Middle frontal gyrus (tissue), 1 donor: ENCODE measurements around the gene CASP3.

Source experiments
- DNase-seq: peaks from one replicate; pipeline ENCODE4 v3.0.0-alpha.2; 2015; ENCODE audit warnings: low spot score; ENCODE audit errors: extremely low spot score

Gene CASP3

DNA sequence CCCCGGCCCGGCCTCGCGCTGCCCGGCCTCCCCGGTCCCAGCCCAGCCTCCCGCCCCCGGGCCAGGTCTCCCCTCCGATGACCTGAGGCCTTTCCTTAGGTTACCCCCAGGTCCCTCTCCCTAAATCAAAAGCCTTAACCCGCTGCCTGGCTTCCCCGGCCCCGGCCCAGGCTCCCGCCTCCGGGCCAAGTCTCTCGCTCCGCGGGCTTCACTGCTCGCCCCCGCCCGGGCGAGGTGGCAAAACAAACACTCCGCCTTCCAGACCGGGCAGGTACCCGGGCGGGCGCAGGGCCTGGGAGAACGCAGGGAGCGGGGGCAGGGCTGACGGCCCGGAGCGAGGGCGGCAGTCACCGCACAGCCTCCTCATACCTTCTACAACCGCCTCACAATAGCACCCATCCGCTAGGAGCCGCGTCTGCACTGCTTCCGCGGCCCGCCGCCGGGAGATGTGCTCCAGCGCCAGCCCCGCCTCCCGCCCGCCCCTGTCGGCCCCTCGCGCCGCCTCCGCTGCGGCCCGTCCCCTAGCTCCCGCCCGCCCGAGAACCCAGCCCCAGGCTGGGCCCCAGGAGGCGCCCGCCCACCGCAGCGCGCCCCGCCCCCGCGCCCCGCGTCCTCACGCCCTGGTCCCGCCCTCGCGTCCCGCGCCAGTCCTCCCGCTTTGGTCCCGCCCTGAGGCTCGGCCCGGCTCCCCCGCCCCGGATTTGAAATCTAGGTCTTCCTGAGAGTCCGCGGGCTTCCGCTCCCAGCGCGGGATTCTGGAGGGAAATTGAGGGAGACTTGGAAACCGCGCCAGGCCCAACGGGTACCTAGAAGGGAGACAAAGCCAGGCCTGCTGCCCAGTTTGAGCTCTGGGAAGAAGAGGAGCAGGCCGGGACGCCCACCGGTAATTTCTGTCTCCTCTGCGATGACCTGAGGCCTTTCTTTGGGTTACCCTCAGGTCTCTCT, at the start of gene CASP3, which contains the start of gene PRIMPOL:
Gene CASP3, minus strand, starts transcription at position 422 of the 945 bp plus-strand sequence. CDS start 10,994 bp downstream, outside the sequence.
Gene PRIMPOL, plus strand, starts transcription at position 713 of the 945 bp plus-strand sequence. CDS start 7,403 bp downstream, outside the sequence.
- DNase-seq: peak; percentile 88

DNA sequence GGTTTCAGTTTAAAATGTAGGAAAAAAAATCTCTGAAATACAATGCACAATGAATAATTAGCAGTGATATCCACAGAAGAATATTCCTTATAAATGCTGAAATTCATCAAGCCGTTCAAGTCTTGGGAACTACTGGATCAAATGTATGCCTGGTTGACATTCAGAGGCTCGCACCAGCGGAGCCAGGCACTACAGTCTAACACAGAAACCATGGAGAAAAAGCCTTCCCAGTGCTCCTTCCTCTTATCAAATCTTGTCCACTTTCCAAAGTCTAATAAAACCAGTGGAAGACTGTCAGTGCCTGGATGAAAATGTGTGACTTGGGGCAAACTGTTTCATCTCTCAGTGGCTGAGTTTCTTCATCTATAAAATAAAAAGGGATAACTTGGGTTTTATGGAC, 48.7 kb upstream of the CASP3 start:
- DNase-seq: no peak

DNA sequence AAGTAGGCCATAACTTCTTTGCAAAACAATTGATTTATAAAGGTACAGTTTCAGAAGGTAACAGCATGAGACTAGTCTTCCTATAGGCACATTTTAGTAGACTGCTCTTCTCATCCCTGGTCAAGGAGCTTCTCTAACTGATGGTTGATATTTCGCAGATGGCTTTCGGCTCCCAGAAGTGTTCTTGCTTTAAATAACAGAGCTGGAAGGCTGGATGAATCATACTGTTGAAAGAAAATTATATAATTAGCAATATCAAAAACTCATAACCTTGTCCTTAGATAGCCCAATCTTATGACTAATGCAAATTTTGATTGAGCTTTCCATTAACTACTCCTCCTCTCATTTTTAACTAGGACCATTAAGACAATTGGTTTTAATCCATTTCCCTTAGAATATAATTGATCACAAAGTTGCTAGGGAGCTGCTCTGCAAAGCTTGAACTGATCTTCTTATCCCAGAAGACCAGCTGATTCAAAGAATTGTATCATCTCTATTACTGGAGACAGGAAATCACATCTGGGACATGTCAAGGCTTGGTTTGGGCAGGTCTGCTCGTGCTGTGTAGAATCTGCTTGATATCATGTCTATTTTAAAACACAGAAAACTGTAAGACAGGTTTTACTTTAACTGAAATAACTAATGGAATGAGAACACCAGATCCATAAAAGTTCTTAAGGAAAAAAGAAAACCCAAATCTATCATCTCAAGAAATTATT, 46.1 kb upstream of the CASP3 start:
- no peak for DNase-seq

DNA sequence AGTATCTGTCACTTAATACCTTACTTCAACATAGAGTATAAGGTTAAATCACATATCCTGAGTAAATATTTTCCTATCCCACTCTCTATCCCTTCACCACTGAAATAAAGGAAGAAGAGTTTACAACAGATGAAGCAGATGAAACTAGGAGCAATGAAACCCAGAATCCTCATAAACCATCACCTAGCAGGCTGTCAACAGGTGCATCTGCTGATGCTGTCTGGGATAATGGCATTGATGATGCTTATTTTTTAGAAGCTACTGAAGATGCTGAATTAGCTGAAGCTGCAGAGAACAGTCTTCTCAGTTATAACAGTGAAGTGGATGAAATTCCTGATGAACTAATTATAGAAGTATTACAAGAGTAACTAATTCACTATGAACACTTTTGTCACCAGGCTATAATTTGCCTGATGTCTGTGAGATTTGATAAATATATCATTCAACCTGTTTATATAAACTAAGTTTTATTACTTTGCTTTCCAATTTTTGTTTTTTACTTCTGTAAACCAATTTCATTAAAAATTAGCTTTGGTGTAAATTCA, 45.2 kb upstream of the CASP3 start:
- DNase-seq: no peak

GRCh38 chr4:184693056-184693455, 43.8 kb upstream of the CASP3 start:
- no peak for DNase-seq

DNA sequence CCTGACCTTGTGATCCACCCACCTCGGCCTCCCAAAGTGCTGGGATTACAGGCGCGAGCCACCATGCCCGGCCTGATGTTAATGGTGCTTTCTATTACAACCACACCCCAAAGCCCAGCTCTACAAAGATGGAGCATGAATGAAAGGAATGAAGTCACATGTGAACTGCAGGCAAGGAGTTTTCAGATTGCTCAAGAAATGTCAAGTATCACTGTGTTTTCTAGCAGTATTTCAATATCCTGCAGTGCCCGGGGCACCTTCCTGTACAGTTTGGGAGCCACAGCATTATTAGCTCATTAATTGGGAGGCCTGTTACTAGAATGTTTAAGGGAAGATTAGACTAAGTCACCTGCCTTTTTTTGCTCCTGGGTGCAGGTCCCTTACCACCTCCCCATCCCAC, 40.4 kb upstream of the CASP3 start:
- DNase-seq: no peak

DNA sequence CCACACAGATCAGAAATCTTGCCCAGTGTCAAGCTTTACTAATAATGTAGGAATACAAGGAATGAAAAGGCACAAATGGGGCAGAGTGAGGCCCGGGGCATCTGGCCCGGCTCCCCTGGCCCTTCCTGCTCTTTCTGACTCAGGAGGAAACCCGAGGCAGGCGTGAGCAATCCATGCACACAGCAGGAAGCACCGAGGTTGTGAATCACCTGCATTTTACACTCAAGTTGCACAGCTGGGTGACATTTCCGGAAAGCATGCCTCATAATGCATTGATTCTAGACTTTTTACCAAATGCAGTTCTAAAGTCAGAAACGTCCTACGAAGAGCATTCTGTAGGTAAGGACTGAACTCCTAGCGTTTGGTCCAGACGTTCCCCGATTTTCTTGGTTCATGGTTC, 39.2 kb upstream of the CASP3 start:
- no peak for DNase-seq

DNA sequence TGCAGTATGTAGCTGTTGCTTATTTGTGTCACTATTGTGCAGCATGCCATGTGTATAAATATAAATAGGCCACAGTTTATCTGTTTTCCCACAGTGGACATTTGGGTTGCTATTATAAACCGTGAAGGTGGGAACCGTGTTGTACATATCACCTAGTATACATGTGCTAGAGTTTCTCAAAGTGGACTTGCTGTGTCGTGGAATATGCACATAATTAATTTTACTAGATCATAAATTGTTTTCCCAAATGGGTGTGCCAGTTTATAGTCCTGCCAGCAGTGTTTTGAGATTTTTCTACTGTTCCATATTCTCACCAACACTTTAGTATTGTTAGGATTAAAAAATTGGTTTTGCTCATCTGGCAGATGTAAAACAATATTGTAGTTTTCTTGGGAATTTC, 38.8 kb upstream of the CASP3 start:
- DNase-seq: no peak

GRCh38 chr4:184684491-184685189, 35.4 kb upstream of the CASP3 start:
- DNase-seq: no peak

DNA sequence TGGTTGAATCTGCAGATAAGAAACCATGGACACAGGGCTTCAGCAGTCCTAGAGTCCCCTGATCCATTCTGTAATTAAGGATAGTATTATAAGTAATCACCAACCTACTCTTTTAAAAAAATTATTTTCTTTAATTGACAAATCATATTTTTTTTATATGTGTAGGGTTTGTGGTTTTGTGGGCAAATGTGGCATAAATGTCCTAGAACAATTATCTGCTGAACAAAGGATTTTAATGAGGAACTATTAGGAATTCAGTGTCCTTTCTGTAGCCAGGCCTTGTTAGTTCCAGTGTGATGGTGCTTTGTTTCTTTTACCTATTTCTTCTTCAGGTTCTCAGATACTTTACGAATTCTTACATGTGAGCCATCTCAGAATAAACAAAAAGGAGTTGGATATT, 32.7 kb upstream of the CASP3 start:
- no peak for DNase-seq

DNA sequence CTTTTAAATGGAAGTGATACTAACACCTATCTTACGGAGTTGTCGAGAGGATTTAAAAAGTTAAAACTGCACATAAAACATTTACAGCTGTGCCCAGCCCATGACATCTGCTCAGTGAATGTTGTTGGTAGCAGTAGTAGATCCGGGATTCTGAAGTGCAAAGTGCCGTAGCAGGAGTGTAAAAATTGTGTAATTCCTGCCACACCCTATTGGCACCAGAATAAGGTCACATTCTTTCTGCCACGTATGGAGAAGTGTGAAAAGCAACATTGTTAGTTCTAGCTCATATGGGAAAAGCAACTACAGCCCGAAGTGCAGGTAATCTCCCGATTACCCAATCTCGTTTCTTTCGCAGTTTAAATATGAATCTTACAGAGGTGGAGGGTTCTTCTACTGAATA, 31.5 kb upstream of the CASP3 start:
- DNase-seq: no peak

- no peak for DNase-seq
Measured at GRCh38 chr4:184675821-184676492, 26.7 kb upstream of the CASP3 start.

- DNase-seq: no peak
Measured at GRCh38 chr4:184675018-184675417, 25.8 kb upstream of the CASP3 start.

GRCh38 chr4:184674011-184674410, 24.8 kb upstream of the CASP3 start:
- DNase-seq: no peak

- no peak for DNase-seq
Measured at GRCh38 chr4:184672741-184673140, 23.5 kb upstream of the CASP3 start.

GRCh38 chr4:184671101-184671500, 21.9 kb upstream of the CASP3 start:
- no peak for DNase-seq

DNA sequence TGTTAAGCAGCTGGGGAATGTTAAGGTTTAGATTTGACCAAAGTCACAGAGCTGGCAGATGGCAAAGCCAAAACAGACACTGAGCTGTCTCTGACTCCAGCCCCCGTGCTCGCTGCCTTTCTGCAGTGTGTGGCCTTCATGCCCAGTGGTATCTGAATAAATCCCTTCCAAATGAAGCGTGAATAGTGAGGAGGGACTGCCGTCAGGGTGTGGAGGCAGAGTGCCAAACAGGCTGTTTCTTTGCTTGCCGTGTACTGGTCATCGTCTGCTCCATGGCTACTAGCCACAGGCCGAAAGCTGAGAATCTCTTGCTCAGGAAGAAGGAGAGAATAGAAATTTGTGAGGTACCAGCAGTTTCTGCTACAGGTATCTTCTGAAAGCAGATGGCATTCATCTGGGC, 20.0 kb upstream of the CASP3 start:
- DNase-seq: no peak

- no peak for DNase-seq
Measured at GRCh38 chr4:184668511-184669114, 19.4 kb upstream of the CASP3 start.

GRCh38 chr4:184668096-184668495, 18.8 kb upstream of the CASP3 start:
- no peak for DNase-seq

GRCh38 chr4:184666670-184667069, 17.4 kb upstream of the CASP3 start:
- DNase-seq: no peak
